ENCODE data around the gene RTF2. TPM values are rescaled to one million over a fixed set of nuclear protein-coding genes. Genes with fewer than 3 reads are reported as not detected.

RTF2 gene
- total and polyA plus RNA-seq, 2 experiments from 2014 or later: 28.2 to 53.7 TPM

DNA sequence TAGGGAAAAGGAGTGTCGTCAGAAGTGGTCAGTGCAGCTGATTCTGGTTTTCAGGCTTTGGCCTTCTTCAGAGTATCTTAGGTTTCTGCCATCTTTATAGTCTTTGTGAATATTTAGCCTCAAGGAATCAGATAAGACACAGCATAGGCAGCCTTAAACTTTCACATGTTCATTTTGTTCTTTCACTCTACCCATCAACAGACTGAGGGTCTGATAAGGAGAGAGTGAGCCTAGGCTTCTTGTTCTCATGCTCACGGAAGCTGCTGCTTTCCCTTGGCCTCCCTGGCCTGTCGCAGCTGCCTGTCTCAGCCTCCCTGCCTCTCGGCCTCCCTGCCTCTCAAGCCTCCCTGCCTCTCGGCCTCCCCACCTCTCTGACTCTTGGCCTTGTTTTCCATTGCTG is 20.1 kb downstream of the RTF2 start:
- no peaks in the 10 kb centered on the region for H3K9me2 ChIP-seq (ENCODE audit: insufficient read depth)
- peaks cover 4% of the 10 kb centered on the region; the same call in 1 of the 2 replicates for H3K36me3 ChIP-seq (ENCODE audit: insufficient read depth)
- ATAC-seq: no peak
- no peak overlapping the region for H3K27ac ChIP-seq (ENCODE audit: low read depth)
- H3K4me1 ChIP-seq (ENCODE audit: insufficient read depth): no peaks in the 10 kb centered on the region
- H3K4me3 ChIP-seq: no peak overlapping the region
- H3K4me1 Mint-ChIP-seq: no peaks in the 10 kb centered on the region
- H3K27me3 ChIP-seq (ENCODE audit: insufficient read depth): no peaks in the 10 kb centered on the region
- peaks cover 2% of the 10 kb centered on the region for H3K27me3 Mint-ChIP-seq (ENCODE audit: insufficient read depth, low read depth, poor library complexity)
- no peaks in the 10 kb centered on the region for H3F3A ChIP-seq (replicated peaks; ENCODE audit: low read depth)
- H3K9me3 Mint-ChIP-seq: no peaks in the 10 kb centered on the region; the same call in 2 of the 3 replicates
- no peak overlapping the region for H3K27ac Mint-ChIP-seq
- TF ChIP-seq EZH2phosphoT487 (IDR thresholded peaks at IDR 0.05; ENCODE audit: unreplicated experiment): no peak
- TF ChIP-seq, protein P1, sequence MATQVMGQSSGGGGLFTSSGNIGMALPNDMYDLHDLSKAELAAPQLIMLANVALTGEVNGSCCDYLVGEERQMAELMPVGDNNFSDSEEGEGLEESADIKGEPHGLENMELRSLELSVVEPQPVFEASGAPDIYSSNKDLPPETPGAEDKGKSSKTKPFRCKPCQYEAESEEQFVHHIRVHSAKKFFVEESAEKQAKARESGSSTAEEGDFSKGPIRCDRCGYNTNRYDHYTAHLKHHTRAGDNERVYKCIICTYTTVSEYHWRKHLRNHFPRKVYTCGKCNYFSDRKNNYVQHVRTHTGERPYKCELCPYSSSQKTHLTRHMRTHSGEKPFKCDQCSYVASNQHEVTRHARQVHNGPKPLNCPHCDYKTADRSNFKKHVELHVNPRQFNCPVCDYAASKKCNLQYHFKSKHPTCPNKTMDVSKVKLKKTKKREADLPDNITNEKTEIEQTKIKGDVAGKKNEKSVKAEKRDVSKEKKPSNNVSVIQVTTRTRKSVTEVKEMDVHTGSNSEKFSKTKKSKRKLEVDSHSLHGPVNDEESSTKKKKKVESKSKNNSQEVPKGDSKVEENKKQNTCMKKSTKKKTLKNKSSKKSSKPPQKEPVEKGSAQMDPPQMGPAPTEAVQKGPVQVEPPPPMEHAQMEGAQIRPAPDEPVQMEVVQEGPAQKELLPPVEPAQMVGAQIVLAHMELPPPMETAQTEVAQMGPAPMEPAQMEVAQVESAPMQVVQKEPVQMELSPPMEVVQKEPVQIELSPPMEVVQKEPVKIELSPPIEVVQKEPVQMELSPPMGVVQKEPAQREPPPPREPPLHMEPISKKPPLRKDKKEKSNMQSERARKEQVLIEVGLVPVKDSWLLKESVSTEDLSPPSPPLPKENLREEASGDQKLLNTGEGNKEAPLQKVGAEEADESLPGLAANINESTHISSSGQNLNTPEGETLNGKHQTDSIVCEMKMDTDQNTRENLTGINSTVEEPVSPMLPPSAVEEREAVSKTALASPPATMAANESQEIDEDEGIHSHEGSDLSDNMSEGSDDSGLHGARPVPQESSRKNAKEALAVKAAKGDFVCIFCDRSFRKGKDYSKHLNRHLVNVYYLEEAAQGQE (IDR thresholded peaks at IDR 0.05; ENCODE audit: unreplicated experiment): no peak
- TF ChIP-seq NANOG (IDR thresholded peaks at IDR 0.05; ENCODE audit: borderline replicate concordance): no peak
- TF ChIP-seq EZH2 (IDR thresholded peaks at IDR 0.05; ENCODE audit: low read depth, unreplicated experiment): no peak
- no peak for TF ChIP-seq ZNF331 (CRISPR knock-in tag; IDR thresholded peaks at IDR 0.05; ENCODE audit: low read depth)
- no peak for TF ChIP-seq CREB1 (CRISPR knock-in tag; IDR thresholded peaks at IDR 0.05; ENCODE audit: low read depth)
- TF ChIP-seq, protein P2, sequence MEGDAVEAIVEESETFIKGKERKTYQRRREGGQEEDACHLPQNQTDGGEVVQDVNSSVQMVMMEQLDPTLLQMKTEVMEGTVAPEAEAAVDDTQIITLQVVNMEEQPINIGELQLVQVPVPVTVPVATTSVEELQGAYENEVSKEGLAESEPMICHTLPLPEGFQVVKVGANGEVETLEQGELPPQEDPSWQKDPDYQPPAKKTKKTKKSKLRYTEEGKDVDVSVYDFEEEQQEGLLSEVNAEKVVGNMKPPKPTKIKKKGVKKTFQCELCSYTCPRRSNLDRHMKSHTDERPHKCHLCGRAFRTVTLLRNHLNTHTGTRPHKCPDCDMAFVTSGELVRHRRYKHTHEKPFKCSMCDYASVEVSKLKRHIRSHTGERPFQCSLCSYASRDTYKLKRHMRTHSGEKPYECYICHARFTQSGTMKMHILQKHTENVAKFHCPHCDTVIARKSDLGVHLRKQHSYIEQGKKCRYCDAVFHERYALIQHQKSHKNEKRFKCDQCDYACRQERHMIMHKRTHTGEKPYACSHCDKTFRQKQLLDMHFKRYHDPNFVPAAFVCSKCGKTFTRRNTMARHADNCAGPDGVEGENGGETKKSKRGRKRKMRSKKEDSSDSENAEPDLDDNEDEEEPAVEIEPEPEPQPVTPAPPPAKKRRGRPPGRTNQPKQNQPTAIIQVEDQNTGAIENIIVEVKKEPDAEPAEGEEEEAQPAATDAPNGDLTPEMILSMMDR (conservative IDR thresholded peaks at IDR 0.05; ENCODE audit: low read depth in 2 of 2): no peak
- no peak for TF ChIP-seq POLR2AphosphoS5 (IDR thresholded peaks at IDR 0.05; ENCODE audit: low read depth)
- TF ChIP-seq, protein P3, sequence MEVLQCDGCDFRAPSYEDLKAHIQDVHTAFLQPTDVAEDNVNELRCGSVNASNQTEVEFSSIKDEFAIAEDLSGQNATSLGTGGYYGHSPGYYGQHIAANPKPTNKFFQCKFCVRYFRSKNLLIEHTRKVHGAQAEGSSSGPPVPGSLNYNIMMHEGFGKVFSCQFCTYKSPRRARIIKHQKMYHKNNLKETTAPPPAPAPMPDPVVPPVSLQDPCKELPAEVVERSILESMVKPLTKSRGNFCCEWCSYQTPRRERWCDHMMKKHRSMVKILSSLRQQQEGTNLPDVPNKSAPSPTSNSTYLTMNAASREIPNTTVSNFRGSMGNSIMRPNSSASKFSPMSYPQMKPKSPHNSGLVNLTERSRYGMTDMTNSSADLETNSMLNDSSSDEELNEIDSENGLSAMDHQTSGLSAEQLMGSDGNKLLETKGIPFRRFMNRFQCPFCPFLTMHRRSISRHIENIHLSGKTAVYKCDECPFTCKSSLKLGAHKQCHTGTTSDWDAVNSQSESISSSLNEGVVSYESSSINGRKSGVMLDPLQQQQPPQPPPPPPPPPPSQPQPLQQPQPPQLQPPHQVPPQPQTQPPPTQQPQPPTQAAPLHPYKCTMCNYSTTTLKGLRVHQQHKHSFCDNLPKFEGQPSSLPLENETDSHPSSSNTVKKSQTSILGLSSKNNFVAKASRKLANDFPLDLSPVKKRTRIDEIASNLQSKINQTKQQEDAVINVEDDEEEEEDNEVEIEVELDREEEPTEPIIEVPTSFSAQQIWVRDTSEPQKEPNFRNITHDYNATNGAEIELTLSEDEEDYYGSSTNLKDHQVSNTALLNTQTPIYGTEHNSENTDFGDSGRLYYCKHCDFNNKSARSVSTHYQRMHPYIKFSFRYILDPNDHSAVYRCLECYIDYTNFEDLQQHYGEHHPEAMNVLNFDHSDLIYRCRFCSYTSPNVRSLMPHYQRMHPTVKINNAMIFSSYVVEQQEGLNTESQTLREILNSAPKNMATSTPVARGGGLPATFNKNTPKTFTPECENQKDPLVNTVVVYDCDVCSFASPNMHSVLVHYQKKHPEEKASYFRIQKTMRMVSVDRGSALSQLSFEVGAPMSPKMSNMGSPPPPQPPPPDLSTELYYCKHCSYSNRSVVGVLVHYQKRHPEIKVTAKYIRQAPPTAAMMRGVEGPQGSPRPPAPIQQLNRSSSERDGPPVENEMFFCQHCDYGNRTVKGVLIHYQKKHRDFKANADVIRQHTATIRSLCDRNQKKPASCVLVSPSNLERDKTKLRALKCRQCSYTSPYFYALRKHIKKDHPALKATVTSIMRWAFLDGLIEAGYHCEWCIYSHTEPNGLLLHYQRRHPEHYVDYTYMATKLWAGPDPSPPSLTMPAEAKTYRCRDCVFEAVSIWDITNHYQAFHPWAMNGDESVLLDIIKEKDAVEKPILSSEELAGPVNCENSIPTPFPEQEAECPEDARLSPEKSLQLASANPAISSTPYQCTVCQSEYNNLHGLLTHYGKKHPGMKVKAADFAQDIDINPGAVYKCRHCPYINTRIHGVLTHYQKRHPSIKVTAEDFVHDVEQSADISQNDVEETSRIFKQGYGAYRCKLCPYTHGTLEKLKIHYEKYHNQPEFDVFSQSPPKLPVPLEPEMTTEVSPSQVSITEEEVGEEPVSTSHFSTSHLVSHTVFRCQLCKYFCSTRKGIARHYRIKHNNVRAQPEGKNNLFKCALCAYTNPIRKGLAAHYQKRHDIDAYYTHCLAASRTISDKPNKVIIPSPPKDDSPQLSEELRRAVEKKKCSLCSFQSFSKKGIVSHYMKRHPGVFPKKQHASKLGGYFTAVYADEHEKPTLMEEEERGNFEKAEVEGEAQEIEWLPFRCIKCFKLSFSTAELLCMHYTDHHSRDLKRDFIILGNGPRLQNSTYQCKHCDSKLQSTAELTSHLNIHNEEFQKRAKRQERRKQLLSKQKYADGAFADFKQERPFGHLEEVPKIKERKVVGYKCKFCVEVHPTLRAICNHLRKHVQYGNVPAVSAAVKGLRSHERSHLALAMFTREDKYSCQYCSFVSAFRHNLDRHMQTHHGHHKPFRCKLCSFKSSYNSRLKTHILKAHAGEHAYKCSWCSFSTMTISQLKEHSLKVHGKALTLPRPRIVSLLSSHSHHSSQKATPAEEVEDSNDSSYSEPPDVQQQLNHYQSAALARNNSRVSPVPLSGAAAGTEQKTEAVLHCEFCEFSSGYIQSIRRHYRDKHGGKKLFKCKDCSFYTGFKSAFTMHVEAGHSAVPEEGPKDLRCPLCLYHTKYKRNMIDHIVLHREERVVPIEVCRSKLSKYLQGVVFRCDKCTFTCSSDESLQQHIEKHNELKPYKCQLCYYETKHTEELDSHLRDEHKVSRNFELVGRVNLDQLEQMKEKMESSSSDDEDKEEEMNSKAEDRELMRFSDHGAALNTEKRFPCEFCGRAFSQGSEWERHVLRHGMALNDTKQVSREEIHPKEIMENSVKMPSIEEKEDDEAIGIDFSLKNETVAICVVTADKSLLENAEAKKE (CRISPR knock-in tag; IDR thresholded peaks at IDR 0.05): no peak
- TF ChIP-seq ZNF114 (CRISPR knock-in tag; IDR thresholded peaks at IDR 0.05): no peak
- TF ChIP-seq STAT1 (IDR thresholded peaks at IDR 0.05; ENCODE audit: unreplicated experiment): no peak
- no peak for TF ChIP-seq JUNB (IDR thresholded peaks at IDR 0.05; ENCODE audit: unreplicated experiment)
- TF ChIP-seq, protein P4, sequence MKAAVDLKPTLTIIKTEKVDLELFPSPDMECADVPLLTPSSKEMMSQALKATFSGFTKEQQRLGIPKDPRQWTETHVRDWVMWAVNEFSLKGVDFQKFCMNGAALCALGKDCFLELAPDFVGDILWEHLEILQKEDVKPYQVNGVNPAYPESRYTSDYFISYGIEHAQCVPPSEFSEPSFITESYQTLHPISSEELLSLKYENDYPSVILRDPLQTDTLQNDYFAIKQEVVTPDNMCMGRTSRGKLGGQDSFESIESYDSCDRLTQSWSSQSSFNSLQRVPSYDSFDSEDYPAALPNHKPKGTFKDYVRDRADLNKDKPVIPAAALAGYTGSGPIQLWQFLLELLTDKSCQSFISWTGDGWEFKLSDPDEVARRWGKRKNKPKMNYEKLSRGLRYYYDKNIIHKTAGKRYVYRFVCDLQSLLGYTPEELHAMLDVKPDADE (IDR thresholded peaks at IDR 0.05): no peak
- no peak overlapping the region for H3K4me2 ChIP-seq
- H3K4me3 Mint-ChIP-seq: no peak overlapping the region
- H3K79me2 ChIP-seq (replicated peaks; ENCODE audit: insufficient read depth): peaks cover 6% of the 10 kb centered on the region; the same call in 1 of the 2 replicates
- no peak for DNase-seq (ENCODE audit: low spot score)
- peaks cover 6% of the 10 kb centered on the region for H4K20me1 ChIP-seq (replicated peaks; ENCODE audit: insufficient read depth)
- H2AFZ ChIP-seq: no peak overlapping the region
- H3K36me3 Mint-ChIP-seq (ENCODE audit: low read depth): peaks cover 24% of the 10 kb centered on the region
